Stimulated activated CD8-positive, alpha-beta memory T cell treated with anti-CD3 and anti-CD28 coated beads, Interleukin-12 subunit alpha, Interleukin-12 subunit beta, amount 100 ng/mL, for 1 hour (primary cell): ENCODE measurements around the gene SIX2.

Source experiments
- DNase-seq: peaks from one replicate; pipeline ENCODE4 v3.0.0-alpha.2; 2020; ENCODE audit warnings: low read depth

The SIX2 gene

GRCh38 chr2:45000921-45001868, 8.1 kb downstream of the SIX2 start:
- no peak for DNase-seq

- no peak for DNase-seq
These were observed 8.8 kb downstream of the SIX2 start for GRCh38 chr2:45000341-45000901.

GRCh38 chr2:44999540-44999939, 9.7 kb downstream of the SIX2 start:
- no peak for DNase-seq

- no peak for DNase-seq
These were observed 11.3 kb downstream of the SIX2 start for GRCh38 chr2:44997963-44998362.

- no peak for DNase-seq
These were observed 12.9 kb downstream of the SIX2 start for GRCh38 chr2:44996356-44996755.

- DNase-seq: no peak
These were observed 14.9 kb downstream of the SIX2 start for GRCh38 chr2:44994377-44994776.

GRCh38 chr2:44989176-44989575, 20.1 kb downstream of the SIX2 start:
- no peak for DNase-seq

GRCh38 chr2:44983836-44984604, 25.2 kb downstream of the SIX2 start:
- no peak for DNase-seq

GRCh38 chr2:44981714-44982108, 27.5 kb downstream of the SIX2 start:
- DNase-seq: peak; percentile 57

- DNase-seq: no peak
These were observed 28.2 kb downstream of the SIX2 start for GRCh38 chr2:44980751-44981713.

GRCh38 chr2:44979581-44979980, 29.7 kb downstream of the SIX2 start:
- no peak for DNase-seq

- no peak for DNase-seq
These were observed 33.4 kb downstream of the SIX2 start for GRCh38 chr2:44975571-44976450.

- no peak for DNase-seq
These were observed 35.1 kb downstream of the SIX2 start for GRCh38 chr2:44974064-44974715.

- no peak for DNase-seq
These were observed 36.3 kb downstream of the SIX2 start for GRCh38 chr2:44972771-44973535.

GRCh38 chr2:44970846-44971450, 38.3 kb downstream of the SIX2 start:
- DNase-seq: no peak

- no peak for DNase-seq
These were observed 39.3 kb downstream of the SIX2 start for GRCh38 chr2:44969936-44970335.

- no peak for DNase-seq
These were observed 41.4 kb downstream of the SIX2 start for GRCh38 chr2:44967727-44968432.

GRCh38 chr2:44967056-44967455, 42.2 kb downstream of the SIX2 start:
- DNase-seq: no peak
